ENCODE results near the gene POLR2F. TPM values are rescaled to one million over a fixed set of nuclear protein-coding genes. Genes with fewer than 3 reads are reported as not detected.

Gene POLR2F
- total and polyA plus RNA-seq, 12 donors: 62.4 to 200 (median 79.4) TPM

DNA sequence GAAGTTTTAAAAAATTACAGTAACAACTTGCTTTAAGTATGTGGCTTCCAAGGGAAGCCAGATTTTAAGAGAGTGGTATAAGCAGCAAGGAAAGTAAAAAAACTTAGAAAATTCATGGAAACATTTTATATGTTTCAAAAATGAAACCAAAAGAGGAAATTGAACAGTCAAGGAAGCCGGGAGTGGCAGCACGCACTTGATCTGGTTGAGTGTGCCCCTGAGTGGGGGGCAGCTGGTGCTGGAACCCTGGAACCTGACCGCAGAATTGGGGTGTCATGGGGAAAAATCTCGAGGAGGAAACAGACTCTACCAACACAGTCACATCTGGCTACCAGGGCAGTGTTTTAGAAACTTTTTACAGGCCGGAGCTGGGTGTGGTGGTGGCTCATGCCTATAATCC is 33.4 kb upstream of the POLR2F start:
- 74 to 92% methylated on average over 5 of the region's 5 CpGs for WGBS, 2 donors

DNA sequence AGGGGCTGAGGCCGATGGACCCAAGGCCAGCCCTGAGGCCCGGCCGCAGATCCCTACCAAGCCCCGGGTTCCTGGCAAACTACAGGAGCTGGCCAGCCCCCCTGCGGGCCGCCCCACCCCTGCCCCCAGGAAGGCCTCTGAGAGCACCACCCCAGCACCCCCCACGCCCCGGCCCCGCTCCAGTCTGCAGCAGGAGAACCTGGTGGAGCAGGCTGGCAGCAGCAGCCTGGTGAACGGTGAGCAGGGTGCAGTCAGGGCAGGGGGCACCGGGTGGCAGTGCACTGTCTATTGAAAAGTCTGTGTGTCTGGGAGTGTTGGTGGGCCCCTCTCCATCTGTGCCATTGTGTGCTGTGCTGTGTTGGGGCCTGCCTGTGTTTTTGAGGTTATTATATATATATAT is 31.3 kb upstream of the POLR2F start:
- Histone ChIP-seq H3K27ac (no peak overlapping the region), H3K9me3 (no peaks in the 10 kb centered on the region), H3K36me3 (peaks cover 0 to 98% (median 32%) of the 10 kb centered on the region in 9 donors), H3K4me3 (no peak overlapping the region), H3K27me3 (no peaks in the 10 kb centered on the region), H3K4me1 (peaks cover 0 to 26% (median 12%) of the 10 kb centered on the region in 9 donors)
- TF ChIP-seq, protein P1, sequence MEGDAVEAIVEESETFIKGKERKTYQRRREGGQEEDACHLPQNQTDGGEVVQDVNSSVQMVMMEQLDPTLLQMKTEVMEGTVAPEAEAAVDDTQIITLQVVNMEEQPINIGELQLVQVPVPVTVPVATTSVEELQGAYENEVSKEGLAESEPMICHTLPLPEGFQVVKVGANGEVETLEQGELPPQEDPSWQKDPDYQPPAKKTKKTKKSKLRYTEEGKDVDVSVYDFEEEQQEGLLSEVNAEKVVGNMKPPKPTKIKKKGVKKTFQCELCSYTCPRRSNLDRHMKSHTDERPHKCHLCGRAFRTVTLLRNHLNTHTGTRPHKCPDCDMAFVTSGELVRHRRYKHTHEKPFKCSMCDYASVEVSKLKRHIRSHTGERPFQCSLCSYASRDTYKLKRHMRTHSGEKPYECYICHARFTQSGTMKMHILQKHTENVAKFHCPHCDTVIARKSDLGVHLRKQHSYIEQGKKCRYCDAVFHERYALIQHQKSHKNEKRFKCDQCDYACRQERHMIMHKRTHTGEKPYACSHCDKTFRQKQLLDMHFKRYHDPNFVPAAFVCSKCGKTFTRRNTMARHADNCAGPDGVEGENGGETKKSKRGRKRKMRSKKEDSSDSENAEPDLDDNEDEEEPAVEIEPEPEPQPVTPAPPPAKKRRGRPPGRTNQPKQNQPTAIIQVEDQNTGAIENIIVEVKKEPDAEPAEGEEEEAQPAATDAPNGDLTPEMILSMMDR (IDR thresholded peaks at IDR 0.05): no peak
- DNase-seq (no peak), ATAC-seq (no peak)
- intact Hi-C loops (cut with DNase I): no loop called here
- WGBS, 2 donors: 92 to 94% methylated on average over 11 of the region's 11 CpGs

More for the DNA sequence above, 33.4 kb upstream of the POLR2F start:
- ATAC-seq: no peak
- Histone ChIP-seq H3K27me3 (no peaks in the 10 kb centered on the region), H3K36me3 (peaks cover 0 to 98% (median 32%) of the 10 kb centered on the region in 9 donors), H3K4me1 (peaks cover 0 to 28% (median 12%) of the 10 kb centered on the region in 9 donors), H3K9me3 (no peaks in the 10 kb centered on the region), H3K4me3 (peak overlapping the region in 1 of 10 donors; percentile 1), H3K27ac (peak overlapping the region in 4 of 10 donors; percentile 1 to 64 (median 35))
- intact Hi-C loops (cut with DNase I): no loop called here
- TF ChIP-seq, protein P1 (IDR thresholded peaks at IDR 0.05): no peak
- DNase-seq: no peak

DNA sequence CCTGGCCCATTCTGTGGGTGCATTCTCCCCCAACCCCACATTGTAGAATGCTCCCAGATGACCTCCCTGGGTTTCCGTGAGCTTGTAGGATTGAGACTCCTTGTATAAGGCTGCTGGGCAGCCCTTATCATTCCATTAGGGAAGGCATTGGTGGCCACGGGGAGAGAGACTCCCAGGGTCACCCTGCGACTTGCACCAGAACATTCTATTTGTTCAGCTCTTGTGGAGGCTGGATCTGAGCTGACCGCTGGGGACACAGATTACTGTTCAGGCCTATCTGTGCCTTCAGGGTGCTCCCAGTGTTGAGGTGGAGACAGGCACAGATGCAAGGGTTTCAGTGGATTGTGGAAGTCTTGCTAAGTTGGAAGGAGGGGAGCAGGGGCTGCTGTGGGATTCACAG is 29.6 kb upstream of the POLR2F start:
- Histone ChIP-seq H3K36me3 (peaks cover 0 to 98% (median 42%) of the 10 kb centered on the region in 9 donors), H3K4me1 (peaks cover 0 to 11% (median 2%) of the 10 kb centered on the region in 9 donors), H3K9me3 (no peaks in the 10 kb centered on the region), H3K4me3 (no peak overlapping the region), H3K27me3 (no peaks in the 10 kb centered on the region), H3K27ac (peak overlapping the region in 1 of 10 donors; percentile 33)
- no peak for DNase-seq
- WGBS, 2 donors: 92 to 95% methylated on average over 4 of the region's 4 CpGs
- ATAC-seq: no peak
- TF ChIP-seq, protein P1 (IDR thresholded peaks at IDR 0.05): no peak
- intact Hi-C loops (cut with DNase I): no loop called here

GRCh38 chr22:37924386-37925065 is 29.0 kb upstream of the POLR2F start:
- Histone ChIP-seq H3K9me3 (no peaks in the 10 kb centered on the region), H3K27me3 (no peaks in the 10 kb centered on the region), H3K36me3 (peaks cover 0 to 98% (median 38%) of the 10 kb centered on the region in 9 donors), H3K4me1 (peaks cover 0 to 8% (median 0%) of the 10 kb centered on the region in 9 donors), H3K27ac (peak overlapping the region in 1 of 10 donors; percentile 33), H3K4me3 (no peak overlapping the region)
- WGBS, 2 donors: 89 to 92% methylated on average over 18 of the region's 18 CpGs
- TF ChIP-seq, protein P1 (IDR thresholded peaks at IDR 0.05): no peak
- intact Hi-C loops (cut with DNase I): no loop called here
- DNase-seq: no peak
- no peak for ATAC-seq
